ENCODE results near the gene SLCO2A1. TPM values are rescaled to one million over a fixed set of nuclear protein-coding genes. Genes with fewer than 3 reads are reported as not detected.

SLCO2A1 gene
- total RNA-seq, 1 donor from 2014 or later: 0.07 TPM

- Histone ChIP-seq H3K36me3 (no peaks in the 10 kb centered on the region), H3K4me1 (peaks cover 18% of the 10 kb centered on the region), H3K27me3 (peaks cover 24% of the 10 kb centered on the region), H4K20me1 (ENCODE audit: low read depth) (no peaks in the 10 kb centered on the region), H3K27ac (no peak overlapping the region), H3K4me3 (no peak overlapping the region), H3F3A (ENCODE audit: low read depth) (no peaks in the 10 kb centered on the region), H3K9me3 (ENCODE audit: low read depth) (no peaks in the 10 kb centered on the region), H2AFZ (replicated peaks) (no peak overlapping the region), H3K4me2 (peak overlapping the region; percentile 28), H3K79me2 (ENCODE audit: low read depth) (no peaks in the 10 kb centered on the region), H3K9ac (no peak overlapping the region)
- no peak for TF ChIP-seq EZH2phosphoT487 (IDR thresholded peaks at IDR 0.05)
- TF ChIP-seq CTCF (IDR thresholded peaks at IDR 0.05): no peak
- TF ChIP-seq EZH2 (IDR thresholded peaks at IDR 0.05): no peak
- DNase-seq (ENCODE audit: low spot score): peak; percentile 50
- Mint-ChIP-seq H3K4me1 (peaks cover 4% of the 10 kb centered on the region), H3K9me3 (no peaks in the 10 kb centered on the region), H3K27me3 (ENCODE audit: insufficient read depth, low read depth) (peaks cover 6% of the 10 kb centered on the region), H3K27ac (no peak overlapping the region), H3K36me3 (no peaks in the 10 kb centered on the region), H3K4me3 (no peak overlapping the region)
Observed at GRCh38 chr3:133996251-133996661, 33.5 kb downstream of the SLCO2A1 start.

- Histone ChIP-seq H3K79me2 (ENCODE audit: low read depth) (no peaks in the 10 kb centered on the region), H3K9me3 (ENCODE audit: low read depth) (no peaks in the 10 kb centered on the region), H3K4me2 (no peak overlapping the region), H3K4me3 (no peak overlapping the region), H4K20me1 (ENCODE audit: low read depth) (no peaks in the 10 kb centered on the region), H3K27me3 (peaks cover 24% of the 10 kb centered on the region), H3K27ac (no peak overlapping the region), H3K9ac (no peak overlapping the region), H2AFZ (replicated peaks) (no peak overlapping the region), H3K36me3 (no peaks in the 10 kb centered on the region), H3F3A (ENCODE audit: low read depth) (no peaks in the 10 kb centered on the region), H3K4me1 (peaks cover 18% of the 10 kb centered on the region)
- DNase-seq (ENCODE audit: low spot score): no peak
- Mint-ChIP-seq H3K27me3 (ENCODE audit: insufficient read depth, low read depth) (peaks cover 6% of the 10 kb centered on the region), H3K4me1 (peaks cover 4% of the 10 kb centered on the region), H3K27ac (no peak overlapping the region), H3K36me3 (no peaks in the 10 kb centered on the region), H3K9me3 (no peaks in the 10 kb centered on the region), H3K4me3 (no peak overlapping the region)
- TF ChIP-seq CTCF (IDR thresholded peaks at IDR 0.05) (no peak), EZH2phosphoT487 (IDR thresholded peaks at IDR 0.05) (no peak), EZH2 (IDR thresholded peaks at IDR 0.05) (no peak)
Observed at GRCh38 chr3:133995264-133995663, 34.5 kb downstream of the SLCO2A1 start.

GRCh38 chr3:133994166-133994890, 35.4 kb downstream of the SLCO2A1 start:
- H3K27me3 ChIP-seq: peaks cover 24% of the 10 kb centered on the region
- H3K79me2 ChIP-seq (ENCODE audit: low read depth): no peaks in the 10 kb centered on the region
- H3K27ac Mint-ChIP-seq: no peak overlapping the region
- no peak overlapping the region for H3K9ac ChIP-seq
- no peaks in the 10 kb centered on the region for H3K9me3 ChIP-seq (ENCODE audit: low read depth)
- no peak overlapping the region for H3K27ac ChIP-seq
- TF ChIP-seq CTCF (IDR thresholded peaks at IDR 0.05) (no peak), EZH2 (IDR thresholded peaks at IDR 0.05) (no peak), EZH2phosphoT487 (IDR thresholded peaks at IDR 0.05) (no peak)
- H3K4me3 Mint-ChIP-seq: no peak overlapping the region
- H3K27me3 Mint-ChIP-seq (ENCODE audit: insufficient read depth, low read depth): peaks cover 3% of the 10 kb centered on the region
- H3K36me3 Mint-ChIP-seq: no peaks in the 10 kb centered on the region
- peaks cover 18% of the 10 kb centered on the region for H3K4me1 ChIP-seq
- H3K4me3 ChIP-seq: no peak overlapping the region
- no peaks in the 10 kb centered on the region for H3K9me3 Mint-ChIP-seq
- H4K20me1 ChIP-seq (ENCODE audit: low read depth): no peaks in the 10 kb centered on the region
- peaks cover 6% of the 10 kb centered on the region for H3K4me1 Mint-ChIP-seq
- H3K36me3 ChIP-seq: no peaks in the 10 kb centered on the region
- DNase-seq (ENCODE audit: low spot score): no peak
- no peak overlapping the region for H3K4me2 ChIP-seq
- H3F3A ChIP-seq (ENCODE audit: low read depth): no peaks in the 10 kb centered on the region
- no peak overlapping the region for H2AFZ ChIP-seq (replicated peaks)

Measured in neural progenitor cell (in vitro differentiated cells).